Placental pericyte (primary cell): ENCODE results near the gene GPR61. TPM values are rescaled to one million over a fixed set of nuclear protein-coding genes. Genes with fewer than 3 reads are reported as not detected.

Source experiments
- small RNA-seq: library from RNA; depleted of rRNA; stranded (forward); fragments of <200 nt; gene quantifications from one replicate; pipeline ENCODE3, GENCODE V24; 2012; ENCODE audit warnings: low replicate concordance
- total RNA-seq: library from RNA; depleted of rRNA; stranded (reverse); fragments of >200 nt; gene quantifications from 2 replicates; pipeline ENCODE4 v1.2.3, GENCODE V29; 2012

Gene GPR61, protein sequence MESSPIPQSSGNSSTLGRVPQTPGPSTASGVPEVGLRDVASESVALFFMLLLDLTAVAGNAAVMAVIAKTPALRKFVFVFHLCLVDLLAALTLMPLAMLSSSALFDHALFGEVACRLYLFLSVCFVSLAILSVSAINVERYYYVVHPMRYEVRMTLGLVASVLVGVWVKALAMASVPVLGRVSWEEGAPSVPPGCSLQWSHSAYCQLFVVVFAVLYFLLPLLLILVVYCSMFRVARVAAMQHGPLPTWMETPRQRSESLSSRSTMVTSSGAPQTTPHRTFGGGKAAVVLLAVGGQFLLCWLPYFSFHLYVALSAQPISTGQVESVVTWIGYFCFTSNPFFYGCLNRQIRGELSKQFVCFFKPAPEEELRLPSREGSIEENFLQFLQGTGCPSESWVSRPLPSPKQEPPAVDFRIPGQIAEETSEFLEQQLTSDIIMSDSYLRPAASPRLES
- 0.57 TPM in 1 of 2 replicates, not detected in the other for total RNA-seq

DNA sequence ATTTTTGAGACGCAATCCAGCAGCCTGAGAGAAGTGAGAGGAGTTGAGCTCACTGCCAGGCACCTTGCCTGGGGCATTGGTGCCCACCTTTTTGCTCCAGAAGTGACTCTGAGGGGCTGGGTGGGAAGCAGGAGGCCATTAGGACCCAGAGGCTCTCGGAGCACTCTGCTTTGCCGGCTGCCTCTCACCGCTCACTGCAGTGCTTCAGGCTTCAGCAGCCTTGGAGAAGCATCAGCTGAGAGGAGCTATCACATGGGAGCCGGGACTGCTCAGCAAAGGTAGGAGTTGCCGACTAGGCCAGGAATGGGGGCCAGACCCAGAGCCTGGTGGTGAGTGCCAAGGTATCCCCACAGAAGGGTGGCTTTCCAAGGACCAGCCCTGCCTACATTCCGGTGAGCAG is at the start of gene GPR61:
GPR61 (plus strand) TSS at position 197 of the 400 bp plus-strand sequence. CDS start 3,151 bp downstream, outside the sequence.

DNA sequence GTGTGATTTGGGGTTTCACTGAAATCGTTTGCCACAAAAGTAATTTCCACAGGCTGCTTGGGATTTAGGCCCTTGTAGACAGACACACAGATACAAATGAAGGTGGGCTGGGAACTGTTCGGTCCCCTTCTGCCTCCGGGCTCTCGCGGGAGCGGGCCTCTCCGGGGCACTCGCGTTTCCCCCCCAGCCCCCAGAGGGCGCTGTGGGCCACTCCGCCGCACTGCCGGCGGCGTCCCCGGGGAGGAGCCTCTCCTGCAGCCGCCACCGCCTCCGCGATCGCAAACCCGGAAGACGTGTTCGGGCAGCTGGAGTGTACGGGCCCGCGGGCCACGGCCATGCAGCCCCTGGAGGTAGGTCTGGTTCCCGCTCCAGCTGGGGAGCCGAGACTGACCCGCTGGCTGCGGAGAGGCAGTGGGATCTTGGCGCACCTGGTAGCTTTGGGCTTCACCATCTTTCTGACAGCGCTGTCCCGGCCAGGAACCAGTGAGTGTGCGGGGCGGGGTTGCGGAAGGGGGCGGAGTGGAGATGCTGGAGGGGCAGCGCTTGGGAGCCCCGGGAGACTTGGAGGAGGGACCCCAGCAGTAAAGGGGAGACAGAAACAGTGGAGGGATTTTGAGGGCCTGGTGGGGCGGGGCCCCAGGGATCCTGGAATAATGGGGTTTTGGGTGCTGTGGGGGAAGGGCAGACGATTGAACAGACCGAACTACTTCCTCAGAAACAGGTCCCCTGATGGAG is 45.7 kb upstream of the GPR61 start, which contains the start of gene CYB561D1:
CYB561D1 (plus strand) TSS at position 290 of the 735 bp plus-strand sequence; CDS start at position 336, 46 bp downstream.

DNA sequence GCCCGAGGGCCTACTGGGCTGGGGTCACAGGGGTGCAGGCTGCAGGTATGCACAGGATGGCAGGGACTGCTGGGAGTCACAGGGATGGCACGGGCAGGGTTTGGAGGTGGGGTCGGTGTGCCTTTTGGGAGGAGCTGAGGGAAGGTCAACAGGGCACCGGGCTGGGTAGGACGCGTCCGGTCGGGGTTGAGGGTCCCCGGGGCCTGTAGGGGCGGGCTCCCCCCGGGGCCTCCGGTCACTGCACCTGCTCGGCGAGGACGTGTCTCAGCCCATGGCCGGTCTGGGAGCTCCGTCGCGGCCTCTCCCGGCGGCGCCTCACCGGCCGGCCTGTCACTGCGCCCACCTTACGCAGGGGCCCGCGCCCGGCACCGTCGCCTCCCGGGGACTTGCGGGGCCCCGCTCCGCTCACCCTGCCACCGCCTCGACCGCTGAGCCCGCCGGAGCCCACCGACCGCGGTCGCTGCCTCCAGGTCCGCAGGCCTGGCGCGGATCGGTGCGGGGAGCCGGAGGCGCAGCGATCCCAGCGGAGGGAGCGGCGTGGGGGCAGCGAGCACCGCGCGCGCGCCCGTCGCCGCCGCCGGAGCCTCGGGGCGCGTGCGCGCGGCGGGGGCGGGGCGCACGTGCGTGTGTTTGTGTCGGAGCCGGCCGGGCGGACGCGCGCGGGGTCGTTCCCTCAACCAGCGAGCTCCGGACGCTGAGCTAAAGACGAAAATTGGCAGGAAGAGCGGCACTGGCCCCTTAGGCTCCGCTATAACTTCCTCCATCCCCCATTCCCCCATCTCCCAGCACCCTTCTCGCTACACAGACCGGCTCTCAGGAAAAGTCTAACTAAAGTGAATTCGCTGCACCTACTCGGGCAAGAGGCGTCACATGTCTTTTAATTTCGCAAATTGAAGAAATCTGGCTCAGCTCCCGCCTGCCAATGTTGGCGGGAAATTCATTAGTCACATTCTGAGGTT is 30.2 kb upstream of the GPR61 start, which contains the start of gene AMIGO1:
AMIGO1 (minus strand) TSS at position 552 of the 959 bp plus-strand sequence. CDS start 815 bp downstream, outside the sequence.

DNA sequence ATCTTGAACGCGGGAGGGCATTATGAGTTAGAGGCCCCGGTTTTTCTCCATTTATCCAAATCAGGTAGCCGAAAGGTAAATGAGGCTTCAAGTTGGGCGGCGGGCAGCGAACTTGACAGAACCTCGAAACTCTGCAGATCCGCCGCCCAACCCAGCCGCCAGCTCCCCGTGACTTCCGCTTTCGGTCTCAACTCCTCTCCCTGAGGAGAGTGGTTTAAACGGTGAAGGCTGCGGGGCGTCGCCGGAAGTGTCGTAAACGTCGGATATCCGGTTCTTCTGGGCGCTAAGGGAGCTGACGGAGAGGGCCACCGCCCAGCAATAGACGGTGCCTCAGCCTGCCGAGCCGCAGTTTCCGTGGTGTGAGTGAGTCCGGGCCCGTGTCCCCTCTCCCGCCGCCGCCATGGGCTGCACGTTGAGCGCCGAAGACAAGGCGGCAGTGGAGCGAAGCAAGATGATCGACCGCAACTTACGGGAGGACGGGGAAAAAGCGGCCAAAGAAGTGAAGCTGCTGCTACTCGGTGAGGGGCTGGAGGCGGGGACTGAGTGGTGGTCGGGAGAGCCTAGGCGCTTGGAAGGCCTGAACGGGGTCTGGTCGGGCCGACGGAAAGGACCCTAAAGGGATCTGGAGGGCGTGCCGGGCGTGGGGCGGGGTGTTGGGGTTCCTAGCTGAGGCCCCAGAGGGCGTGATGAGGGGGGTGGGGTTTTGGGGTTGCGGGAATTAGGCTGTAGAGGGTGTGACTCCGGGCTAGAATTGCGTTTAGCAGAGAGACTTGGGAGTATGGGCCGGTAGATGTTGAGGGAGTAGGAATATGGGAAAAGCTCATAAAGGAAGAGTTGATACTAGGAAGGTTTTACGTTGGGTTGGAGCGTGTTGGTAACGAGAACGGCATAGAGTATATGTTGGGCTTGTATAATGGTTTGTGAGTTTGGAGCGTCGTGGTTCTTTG is 8.9 kb downstream of the GPR61 start, which contains the start of gene GNAI3:
GNAI3 (plus strand) TSS at position 295 of the 947 bp plus-strand sequence; CDS start at position 401, 106 bp downstream.

Small RNA genes lying within 50 kb of the gene (small RNA-seq; reads per million reads assigned to genes)
- 12.6 reads per million, percentile 95 among the genes with 10 or more reads in this experiment for gene RNU6V

Other genes starting within 250 kb of the GPR61 start
- not detected in 2 replicates for gene MYBPHL, start 232.9 kb upstream of the GPR61 start, total RNA-seq
- 18.2 and 21.5 TPM in 2 replicates for gene SORT1, start 142.0 kb upstream of the GPR61 start, total RNA-seq
- gene PSMA5, start 113.4 kb upstream of the GPR61 start, total RNA-seq, result 57.4 and 70.7 TPM in 2 replicates
- 0.44 and 1.6 TPM in 2 replicates for gene SYPL2, start 73.3 kb upstream of the GPR61 start, total RNA-seq
- 2.0 and 4.0 TPM in 2 replicates for gene ATXN7L2, start 56.0 kb upstream of the GPR61 start, total RNA-seq
- 4.8 and 6.7 TPM in 2 replicates for gene CYB561D1, start 45.8 kb upstream of the GPR61 start, total RNA-seq
- gene AMIGO1, start 30.1 kb upstream of the GPR61 start, total RNA-seq, result 0.43 and 1.1 TPM in 2 replicates
- gene GNAI3, start 8.7 kb downstream of the GPR61 start, total RNA-seq, result 11.6 and 19.9 TPM in 2 replicates
- gene GNAT2, start 79.7 kb downstream of the GPR61 start, total RNA-seq, result 0.44 TPM in 1 of 2 replicates, not detected in the other
- gene AMPD2, start 80.0 kb downstream of the GPR61 start, total RNA-seq, result 92.6 and 124 TPM in 2 replicates
- 13.6 and 14.4 TPM in 2 replicates for gene GSTM4, start 116.2 kb downstream of the GPR61 start, total RNA-seq
- gene GSTM2, start 128.2 kb downstream of the GPR61 start, total RNA-seq, result 7.6 and 16.0 TPM in 2 replicates
- gene GSTM1, start 147.9 kb downstream of the GPR61 start, total RNA-seq, result not detected in 2 replicates
- 0.22 and 0.43 TPM in 2 replicates for gene GSTM5, start 172.4 kb downstream of the GPR61 start, total RNA-seq
- gene GSTM3, start 201.2 kb downstream of the GPR61 start, total RNA-seq, result 21.8 and 126 TPM in 2 replicates
- not detected in 2 replicates for gene EPS8L3, start 224.1 kb downstream of the GPR61 start, total RNA-seq